ENCODE results near the gene NCOR2. TPM values are rescaled to one million over a fixed set of nuclear protein-coding genes. Genes with fewer than 3 reads are reported as not detected.

The NCOR2 gene
- total RNA-seq, 4 donors from 2014 or later: 45.3 to 178 (median 99.9) TPM

DNA sequence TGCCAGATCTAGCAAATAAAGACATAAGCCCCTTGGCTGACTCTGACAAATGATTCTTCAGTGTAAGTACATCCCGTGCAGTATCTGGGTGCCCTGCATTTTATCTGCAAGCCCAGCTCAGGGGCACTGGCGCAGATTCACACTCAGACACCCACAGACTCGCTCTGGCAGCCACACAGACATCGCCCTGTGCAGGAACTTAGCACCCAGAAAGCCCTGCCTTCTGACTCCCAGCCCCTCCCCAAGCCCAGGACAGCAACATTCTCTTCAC, 44.9 kb upstream of the NCOR2 start:
- TF ChIP-seq, protein P1, sequence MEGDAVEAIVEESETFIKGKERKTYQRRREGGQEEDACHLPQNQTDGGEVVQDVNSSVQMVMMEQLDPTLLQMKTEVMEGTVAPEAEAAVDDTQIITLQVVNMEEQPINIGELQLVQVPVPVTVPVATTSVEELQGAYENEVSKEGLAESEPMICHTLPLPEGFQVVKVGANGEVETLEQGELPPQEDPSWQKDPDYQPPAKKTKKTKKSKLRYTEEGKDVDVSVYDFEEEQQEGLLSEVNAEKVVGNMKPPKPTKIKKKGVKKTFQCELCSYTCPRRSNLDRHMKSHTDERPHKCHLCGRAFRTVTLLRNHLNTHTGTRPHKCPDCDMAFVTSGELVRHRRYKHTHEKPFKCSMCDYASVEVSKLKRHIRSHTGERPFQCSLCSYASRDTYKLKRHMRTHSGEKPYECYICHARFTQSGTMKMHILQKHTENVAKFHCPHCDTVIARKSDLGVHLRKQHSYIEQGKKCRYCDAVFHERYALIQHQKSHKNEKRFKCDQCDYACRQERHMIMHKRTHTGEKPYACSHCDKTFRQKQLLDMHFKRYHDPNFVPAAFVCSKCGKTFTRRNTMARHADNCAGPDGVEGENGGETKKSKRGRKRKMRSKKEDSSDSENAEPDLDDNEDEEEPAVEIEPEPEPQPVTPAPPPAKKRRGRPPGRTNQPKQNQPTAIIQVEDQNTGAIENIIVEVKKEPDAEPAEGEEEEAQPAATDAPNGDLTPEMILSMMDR (IDR thresholded peaks at IDR 0.05): no peak
- TF ChIP-seq POLR2A (IDR thresholded peaks at IDR 0.05): no peak
- no peaks in the 10 kb centered on the region for H3K27me3 ChIP-seq
- no peaks in the 10 kb centered on the region for H3K36me3 ChIP-seq
- H3K9me3 ChIP-seq: no peaks in the 10 kb centered on the region
- no peak overlapping the region for H3K4me3 ChIP-seq (replicated peaks in 1 of 3)
- DNase-seq: no peak
- 86 to 90% methylated on average over 4 of the region's 4 CpGs for WGBS, 2 donors
- intact Hi-C loops (cut with DNase I): no loop called here
- H3K4me1 ChIP-seq: peaks cover 8 to 18% of the 10 kb centered on the region in 2 donors
- no peak overlapping the region for H3K27ac ChIP-seq

DNA sequence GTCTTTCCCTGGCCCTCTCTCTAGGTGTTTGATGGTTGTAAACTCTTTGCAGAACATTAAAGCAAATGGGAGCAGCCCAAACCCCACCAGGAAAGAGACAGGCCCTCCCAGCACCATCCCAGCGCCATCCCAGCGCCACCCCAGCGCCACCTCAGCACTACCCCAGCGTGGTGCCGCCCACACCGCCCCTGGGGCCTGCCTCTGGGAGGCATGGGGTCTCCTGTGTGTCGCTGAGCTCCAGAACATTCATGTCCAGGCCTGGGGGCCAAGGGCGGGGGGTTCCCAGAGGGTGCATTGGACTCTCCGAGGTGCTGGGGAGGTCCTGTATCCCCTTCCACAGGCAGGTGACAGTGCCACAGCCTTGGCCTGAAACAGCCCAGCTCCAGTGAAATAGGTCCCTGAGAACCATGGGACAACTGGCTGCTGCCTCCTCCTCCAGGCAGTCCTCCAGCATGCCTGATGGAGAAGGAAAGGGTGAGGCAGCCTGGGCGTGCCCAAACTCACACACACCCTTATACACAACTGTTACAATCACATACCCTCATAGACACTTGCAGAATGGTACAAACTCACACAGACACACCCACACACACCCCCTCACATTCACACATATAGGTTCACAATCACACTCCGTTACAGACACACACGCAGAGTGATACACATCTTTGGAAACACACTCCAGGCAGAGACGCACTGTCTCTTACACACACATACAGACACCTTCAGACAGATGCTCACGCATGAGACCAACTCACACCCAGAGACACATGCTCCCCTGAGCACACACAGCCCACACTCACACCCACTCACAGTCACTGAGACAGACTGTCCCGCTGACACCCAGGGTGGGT, 44.4 kb upstream of the NCOR2 start:
- H3K27ac ChIP-seq: no peak overlapping the region
- no peak for TF ChIP-seq POLR2A (IDR thresholded peaks at IDR 0.05)
- TF ChIP-seq, protein P1 (IDR thresholded peaks at IDR 0.05): no peak

DNA sequence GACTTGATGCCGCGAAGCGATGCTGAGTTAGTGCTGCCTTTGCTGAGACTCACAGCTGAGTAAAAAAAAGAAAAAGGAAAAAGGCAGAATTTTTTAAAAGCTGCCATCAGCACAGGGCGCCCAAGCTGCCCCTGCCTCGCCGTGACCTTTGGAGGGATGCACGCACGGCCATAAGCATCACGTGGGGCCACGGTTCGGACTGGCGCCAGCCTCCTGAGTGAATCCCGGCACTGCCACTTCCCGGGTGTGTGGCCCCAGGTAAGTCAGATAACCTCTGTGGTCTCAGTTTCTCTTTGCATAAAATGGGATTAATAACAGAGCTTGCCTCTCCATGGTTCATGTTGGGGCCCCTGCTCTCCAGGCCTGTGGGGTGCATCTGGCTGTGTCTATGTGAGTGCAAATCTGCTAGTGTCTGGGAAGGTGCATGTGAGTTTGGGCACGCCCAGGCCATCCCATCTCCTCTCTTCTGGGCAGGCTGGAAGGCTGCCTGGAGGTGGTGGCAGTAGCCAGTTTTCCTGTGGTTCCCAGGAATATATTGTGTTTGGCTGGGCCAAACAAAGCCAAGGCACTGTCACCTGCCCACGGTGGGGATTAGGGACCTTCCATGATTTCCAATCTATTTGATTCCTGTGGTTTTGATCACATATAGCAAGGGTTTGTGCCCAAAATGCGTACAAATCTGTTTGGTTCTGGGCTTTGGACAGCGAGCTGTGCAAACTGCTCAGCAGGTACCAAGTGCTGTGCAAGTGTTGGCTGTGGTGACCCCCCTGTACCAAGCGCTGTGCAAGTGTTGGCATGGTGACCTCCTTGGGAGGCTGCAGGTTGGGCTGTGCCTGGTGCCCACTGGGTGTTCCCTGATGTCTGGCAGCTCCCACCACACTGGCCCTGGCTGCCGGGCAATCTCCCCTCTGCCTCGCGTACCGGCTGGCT, 43.5 kb upstream of the NCOR2 start:
- intact Hi-C loops (cut with DNase I): no loop called here
- TF ChIP-seq, protein P1 (IDR thresholded peaks at IDR 0.05): no peak
- TF ChIP-seq POLR2A (IDR thresholded peaks at IDR 0.05): no peak

More for the DNA sequence above, 44.4 kb upstream of the NCOR2 start:
- Histone ChIP-seq H3K4me1 (peaks cover 8 to 18% of the 10 kb centered on the region in 2 donors), H3K9me3 (no peaks in the 10 kb centered on the region), H3K4me3 (replicated peaks in 1 of 3) (no peak overlapping the region), H3K27me3 (no peaks in the 10 kb centered on the region), H3K36me3 (no peaks in the 10 kb centered on the region)
- intact Hi-C loops (cut with DNase I): no loop called here
- DNase-seq: no peak
- 89 to 91% methylated on average over 12 to 15 of the region's 15 CpGs for WGBS, 2 donors

DNA sequence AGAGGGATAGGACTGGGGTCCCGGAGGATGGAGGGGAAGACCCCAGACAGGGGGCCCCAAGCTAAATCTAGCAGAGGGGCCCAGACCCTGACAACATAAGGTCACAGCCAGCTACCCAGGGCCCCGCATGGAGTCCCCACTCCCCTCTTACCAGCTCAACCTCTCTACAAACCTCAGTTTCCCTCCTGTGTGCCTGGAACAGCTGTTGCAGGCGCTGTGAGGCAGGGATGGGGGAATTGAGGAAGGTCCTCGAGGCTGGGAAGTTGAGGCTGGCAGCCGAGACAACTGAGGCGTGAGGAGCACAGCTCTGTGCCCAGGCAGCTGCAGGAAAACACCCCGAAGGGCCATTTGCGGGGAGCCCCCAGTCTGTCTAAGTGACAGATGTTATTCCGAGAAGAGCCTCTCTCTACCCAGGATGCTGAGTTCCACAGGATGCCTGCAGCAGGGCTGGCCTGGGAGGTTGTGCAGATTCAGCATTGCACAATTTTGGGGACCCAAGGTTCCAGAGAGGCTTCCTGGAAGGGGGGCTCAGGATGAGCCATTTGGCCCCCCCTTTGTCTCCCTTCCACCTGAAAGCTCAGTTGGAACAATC, 42.7 kb upstream of the NCOR2 start:
- WGBS, 2 donors: 88% methylated on average over 7 to 8 of the region's 9 CpGs
- H3K36me3 ChIP-seq: no peaks in the 10 kb centered on the region
- no peaks in the 10 kb centered on the region for H3K27me3 ChIP-seq
- no peak overlapping the region for H3K4me3 ChIP-seq (replicated peaks in 1 of 3)
- peaks cover 8 to 18% of the 10 kb centered on the region in 2 donors for H3K4me1 ChIP-seq
- TF ChIP-seq, protein P1 (IDR thresholded peaks at IDR 0.05): no peak
- TF ChIP-seq POLR2A (IDR thresholded peaks at IDR 0.05): no peak
- H3K9me3 ChIP-seq: no peaks in the 10 kb centered on the region
- intact Hi-C loops (cut with DNase I): no loop called here
- H3K27ac ChIP-seq: no peak overlapping the region
- no peak for DNase-seq

More for the DNA sequence above, 43.5 kb upstream of the NCOR2 start:
- WGBS, 2 donors: 91 to 92% methylated on average over 21 to 23 of the region's 23 CpGs
- H3K36me3 ChIP-seq: no peaks in the 10 kb centered on the region
- H3K27ac ChIP-seq: no peak overlapping the region
- H3K27me3 ChIP-seq: no peaks in the 10 kb centered on the region
- no peak for DNase-seq
- no peak overlapping the region for H3K4me3 ChIP-seq (replicated peaks in 1 of 3)
- peaks cover 8 to 18% of the 10 kb centered on the region in 2 donors for H3K4me1 ChIP-seq
- H3K9me3 ChIP-seq: no peaks in the 10 kb centered on the region
